DND-41 (cell line): ENCODE measurements around the gene HLA-A.

Experiments
- ATAC-seq: fragments of 200-7000 bp; cut with Tn5 transposase; 3 replicates; pipeline ENCODE4 v1.9.1; 2021; ENCODE audit warnings: low read depth; ENCODE audit not compliant: insufficient read depth
- DNase-seq: peaks from one replicate; pipeline ENCODE4 v3.0.0-alpha.2; 2020
- H2AFZ ChIP-seq: 2 replicates; pipeline ENCODE4 v1.6.0; 2012; ENCODE audit warnings: low read depth, low read length
- H3K27ac ChIP-seq: 2 replicates; pipeline ENCODE4 v1.5.1; 2012; ENCODE audit warnings: low read length, inconsistent platforms
- H3K27me3 ChIP-seq: fragments of 200-600 bp; sonication (generic); 2 replicates; pipeline ENCODE4 v1.6.0; 2012; ENCODE audit warnings: low read length, mild to moderate bottlenecking, inconsistent platforms; ENCODE audit not compliant: insufficient read depth, poor library complexity
- H3K36me3 ChIP-seq: 2 replicates; pipeline ENCODE4 v1.5.1; 2012; ENCODE audit warnings: low read length, inconsistent platforms; ENCODE audit not compliant: insufficient read depth
- H3K4me1 ChIP-seq: 2 replicates; pipeline ENCODE4 v1.5.1; 2012; ENCODE audit warnings: mild to moderate bottlenecking, low read length; ENCODE audit not compliant: insufficient read depth
- H3K4me2 ChIP-seq: 2 replicates; pipeline ENCODE4 v1.6.0; 2012; ENCODE audit warnings: mild to moderate bottlenecking, moderate library complexity, low read length, inconsistent platforms; ENCODE audit not compliant: insufficient read depth
- H3K4me3 ChIP-seq, 2 experiments: fragments of 200-600 bp in 1 of 2; shearing (Covaris generic) in 1 of 2; 2 replicates each; pipeline ENCODE4 v1.5.1; 2012 to 2016; ENCODE audit warnings: inconsistent platforms in 2 of 2, low read length in 2 of 2, mild to moderate bottlenecking in 2 of 2, low read depth in 1 of 2, moderate library complexity in 1 of 2
- H3K79me2 ChIP-seq: 2 replicates; pipeline ENCODE4 v1.6.0; 2012; ENCODE audit warnings: low read length, inconsistent platforms; ENCODE audit not compliant: insufficient read depth
- H3K9ac ChIP-seq: 2 replicates; pipeline ENCODE4 v1.6.0; 2012; ENCODE audit warnings: low read depth, mild to moderate bottlenecking, inconsistent platforms, low read length, moderate library complexity
- H3K9me3 ChIP-seq: 2 replicates; pipeline ENCODE4 v1.5.1; 2012; ENCODE audit warnings: low read length, moderate library complexity, mild to moderate bottlenecking, inconsistent platforms; ENCODE audit not compliant: insufficient read depth, severe bottlenecking
- H4K20me1 ChIP-seq: 2 replicates; pipeline ENCODE4 v1.6.0; 2012; ENCODE audit warnings: low read length; ENCODE audit not compliant: insufficient read depth
- EZH2 ChIP-seq: IDR thresholded peaks from 3 replicates; pipeline ENCODE4 v1.6.1; 2012; ENCODE audit warnings: borderline replicate concordance, low read depth, mild to moderate bottlenecking, moderate library complexity, low read length, inconsistent platforms; ENCODE audit not compliant: severe bottlenecking
- TF ChIP-seq, protein P1 (sequence below): IDR thresholded peaks from 2 replicates; pipeline ENCODE4 v1.5.1; 2012; ENCODE audit warnings: borderline replicate concordance, low read length, moderate library complexity, mild to moderate bottlenecking; ENCODE audit not compliant: poor library complexity, severe bottlenecking; ENCODE audit errors: extremely low read depth

HLA-A gene

DNA sequence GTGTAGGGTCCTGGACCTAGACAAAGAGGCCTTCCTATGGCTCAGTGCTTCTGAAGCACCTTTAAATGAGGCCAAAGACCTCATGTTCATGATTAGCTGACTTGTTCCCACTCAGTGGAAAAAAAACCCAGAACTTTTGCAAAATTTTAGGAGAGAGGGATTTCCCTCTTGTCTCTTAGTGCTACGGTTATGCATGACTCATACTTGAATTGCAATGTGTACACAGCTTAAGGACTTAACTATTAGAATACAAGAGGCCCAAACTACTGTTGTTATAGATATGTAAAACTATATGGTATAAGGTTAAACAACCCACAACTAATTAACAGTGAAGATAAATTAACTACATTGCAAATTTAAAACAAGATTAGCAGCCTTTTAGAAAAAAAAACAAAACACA is 32.3 kb upstream of the HLA-A start:
- no peaks in the 10 kb centered on the region for H4K20me1 ChIP-seq
- H2AFZ ChIP-seq = no peak overlapping the region
- H3K27ac ChIP-seq = no peak overlapping the region
- no peak overlapping the region for H3K9ac ChIP-seq
- no peaks in the 10 kb centered on the region for H3K4me1 ChIP-seq
- no peaks in the 10 kb centered on the region for H3K79me2 ChIP-seq
- no peaks in the 10 kb centered on the region for H3K36me3 ChIP-seq
- DNase-seq (no peak), ATAC-seq (no peak)
- H3K4me3 ChIP-seq = no peak overlapping the region
- no peaks in the 10 kb centered on the region for H3K9me3 ChIP-seq
- H3K4me2 ChIP-seq = no peak overlapping the region
- H3K27me3 ChIP-seq = peaks cover 3% of the 10 kb centered on the region
- no peak for TF ChIP-seq EZH2
- TF ChIP-seq, protein P1, sequence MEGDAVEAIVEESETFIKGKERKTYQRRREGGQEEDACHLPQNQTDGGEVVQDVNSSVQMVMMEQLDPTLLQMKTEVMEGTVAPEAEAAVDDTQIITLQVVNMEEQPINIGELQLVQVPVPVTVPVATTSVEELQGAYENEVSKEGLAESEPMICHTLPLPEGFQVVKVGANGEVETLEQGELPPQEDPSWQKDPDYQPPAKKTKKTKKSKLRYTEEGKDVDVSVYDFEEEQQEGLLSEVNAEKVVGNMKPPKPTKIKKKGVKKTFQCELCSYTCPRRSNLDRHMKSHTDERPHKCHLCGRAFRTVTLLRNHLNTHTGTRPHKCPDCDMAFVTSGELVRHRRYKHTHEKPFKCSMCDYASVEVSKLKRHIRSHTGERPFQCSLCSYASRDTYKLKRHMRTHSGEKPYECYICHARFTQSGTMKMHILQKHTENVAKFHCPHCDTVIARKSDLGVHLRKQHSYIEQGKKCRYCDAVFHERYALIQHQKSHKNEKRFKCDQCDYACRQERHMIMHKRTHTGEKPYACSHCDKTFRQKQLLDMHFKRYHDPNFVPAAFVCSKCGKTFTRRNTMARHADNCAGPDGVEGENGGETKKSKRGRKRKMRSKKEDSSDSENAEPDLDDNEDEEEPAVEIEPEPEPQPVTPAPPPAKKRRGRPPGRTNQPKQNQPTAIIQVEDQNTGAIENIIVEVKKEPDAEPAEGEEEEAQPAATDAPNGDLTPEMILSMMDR = no peak

DNA sequence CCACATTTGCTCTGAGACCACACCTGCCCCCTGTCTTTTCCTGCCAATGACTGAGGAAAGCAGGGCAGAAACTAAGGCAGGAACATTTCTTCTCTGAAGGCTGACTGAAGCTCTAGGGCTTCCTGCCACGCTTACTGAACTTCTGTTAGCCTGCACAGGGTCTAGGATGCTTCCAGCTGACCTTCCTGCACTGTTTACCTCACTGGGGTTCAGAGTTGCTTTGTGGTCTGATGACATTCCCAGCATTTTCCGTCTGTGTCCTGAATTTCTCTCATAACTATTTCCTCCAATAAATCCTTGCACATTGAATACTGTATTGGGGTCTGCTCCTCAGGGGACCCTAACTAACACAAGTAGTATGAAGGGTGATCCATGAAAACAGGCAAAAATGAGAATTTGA is 29.5 kb upstream of the HLA-A start:
- TF ChIP-seq EZH2 = no peak
- TF ChIP-seq, protein P1 = no peak
- DNase-seq = no peak

DNA sequence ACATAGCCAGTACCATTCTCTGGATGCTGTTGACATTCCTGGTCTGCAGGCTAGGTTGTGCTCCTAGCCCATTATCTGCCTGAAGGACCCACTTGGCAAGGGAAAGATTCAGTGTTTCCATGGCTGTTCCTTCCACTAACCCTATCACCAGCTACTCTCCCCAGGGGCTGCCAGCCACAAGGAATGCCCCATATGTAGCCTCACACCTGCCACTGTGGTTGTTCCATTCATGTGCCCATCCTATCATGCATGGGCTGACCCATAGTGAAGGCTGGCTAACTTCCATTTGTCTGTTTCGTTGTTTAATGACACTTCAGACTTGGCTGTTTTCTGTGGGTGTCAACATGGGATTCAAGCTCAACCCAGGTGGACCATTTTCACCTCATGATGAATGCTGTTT is 25.6 kb upstream of the HLA-A start:
- H3K27ac ChIP-seq = no peak overlapping the region
- H3K9ac ChIP-seq = no peak overlapping the region
- TF ChIP-seq, protein P1 = no peak
- TF ChIP-seq EZH2 = no peak
- H3K79me2 ChIP-seq = no peaks in the 10 kb centered on the region
- no peaks in the 10 kb centered on the region for H3K27me3 ChIP-seq
- DNase-seq (no peak), ATAC-seq (no peak)
- H3K4me3 ChIP-seq = no peak overlapping the region
- no peaks in the 10 kb centered on the region for H4K20me1 ChIP-seq
- no peak overlapping the region for H2AFZ ChIP-seq
- no peaks in the 10 kb centered on the region for H3K4me1 ChIP-seq
- no peaks in the 10 kb centered on the region for H3K36me3 ChIP-seq
- no peak overlapping the region for H3K4me2 ChIP-seq
- no peaks in the 10 kb centered on the region for H3K9me3 ChIP-seq

More for the DNA sequence above, 29.5 kb upstream of the HLA-A start:
- ATAC-seq = no peak
- peaks cover 3% of the 10 kb centered on the region for H3K27me3 ChIP-seq
- H3K4me3 ChIP-seq = no peak overlapping the region
- H3K79me2 ChIP-seq = no peaks in the 10 kb centered on the region
- no peak overlapping the region for H2AFZ ChIP-seq
- H3K4me2 ChIP-seq = no peak overlapping the region
- H3K36me3 ChIP-seq = no peaks in the 10 kb centered on the region
- H3K27ac ChIP-seq = no peak overlapping the region
- no peaks in the 10 kb centered on the region for H3K9me3 ChIP-seq
- no peak overlapping the region for H3K9ac ChIP-seq
- no peaks in the 10 kb centered on the region for H4K20me1 ChIP-seq
- H3K4me1 ChIP-seq = no peaks in the 10 kb centered on the region

DNA sequence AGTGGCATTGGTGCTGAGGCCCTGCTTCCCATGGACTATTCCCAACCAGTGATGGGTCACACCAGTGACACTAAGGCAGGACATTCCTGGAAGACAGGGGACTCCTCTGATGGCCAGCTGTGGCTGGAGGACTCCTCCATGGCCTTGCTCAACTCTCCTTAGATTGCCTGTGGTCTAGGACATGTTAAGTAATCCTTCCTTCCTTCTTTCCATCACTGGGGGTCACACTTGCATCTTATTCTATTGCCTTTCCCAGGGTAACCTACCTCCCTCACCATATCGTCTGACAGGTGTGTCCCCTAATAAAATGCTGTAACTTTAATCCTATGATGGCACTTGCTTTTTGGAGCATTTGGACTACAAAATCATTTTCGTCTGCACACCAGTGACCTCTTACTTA is 24.5 kb upstream of the HLA-A start:
- Histone ChIP-seq H3K27ac (no peak overlapping the region), H3K4me3 (no peak overlapping the region), H3K4me2 (no peak overlapping the region), H3K36me3 (no peaks in the 10 kb centered on the region), H3K9ac (no peak overlapping the region), H3K79me2 (no peaks in the 10 kb centered on the region), H2AFZ (no peak overlapping the region), H3K4me1 (no peaks in the 10 kb centered on the region), H4K20me1 (no peaks in the 10 kb centered on the region), H3K27me3 (no peaks in the 10 kb centered on the region), H3K9me3 (no peaks in the 10 kb centered on the region)
- ATAC-seq (no peak), DNase-seq (no peak)
- TF ChIP-seq, protein P1 = peak; percentile 17
- TF ChIP-seq EZH2 = no peak
